Hematopoietic multipotent progenitor cell treated with erythropoietin and hydrocortisone succinate and interleukin-3 and kit ligand, for 8 days (in vitro differentiated cells): ENCODE data around the gene GALNT18.

Experiments
- DNase-seq: peaks from one replicate; pipeline ENCODE4 v3.0.0-alpha.2; 2015

Gene GALNT18

DNA sequence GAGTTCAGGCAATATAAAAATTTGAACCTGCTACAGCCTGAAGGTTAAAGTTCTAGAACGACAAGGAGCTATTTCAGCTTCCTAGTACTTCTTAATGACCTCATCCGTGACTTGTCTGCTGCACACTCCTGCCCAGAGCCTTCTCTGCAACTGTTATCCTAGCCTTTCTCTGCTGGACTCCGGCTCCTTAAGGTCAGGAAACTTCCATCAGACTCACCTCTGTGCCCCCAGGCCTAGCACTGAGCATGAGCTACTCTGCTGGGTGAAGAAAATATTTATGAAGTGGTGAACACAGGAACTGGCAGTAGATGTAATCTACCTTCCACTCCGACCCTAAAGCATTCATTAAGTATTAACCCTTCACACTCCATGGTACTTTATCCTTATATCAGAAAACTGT is 287.2 kb downstream of the GALNT18 start:
- DNase-seq, result no peak

DNA sequence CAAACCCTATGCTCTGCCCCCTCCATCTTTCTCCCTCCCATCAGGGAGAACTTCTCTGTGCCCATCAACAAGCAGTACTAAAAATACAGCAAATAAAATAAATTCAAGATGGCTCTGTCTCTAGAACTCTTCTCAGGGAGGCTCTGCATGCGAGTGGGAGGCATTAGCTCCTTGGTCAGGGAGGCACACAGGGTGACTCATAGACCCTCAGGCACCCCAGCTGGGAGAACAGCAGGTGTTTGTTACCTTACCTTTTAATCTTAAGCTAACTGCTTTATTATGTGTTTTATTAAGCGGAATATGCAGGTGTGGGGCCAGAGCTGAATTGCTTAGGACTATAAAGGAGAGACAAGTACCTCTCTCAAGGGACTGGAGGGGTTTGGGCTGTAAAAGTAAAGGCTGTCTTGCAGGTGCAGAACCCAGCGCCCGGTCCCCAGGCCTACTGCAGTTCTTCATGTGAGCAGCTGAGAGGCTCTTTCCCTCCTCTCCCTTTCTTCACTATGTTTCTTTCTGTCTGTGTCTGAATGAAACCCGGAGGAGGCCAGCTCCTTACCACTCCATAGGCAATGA is 289.6 kb downstream of the GALNT18 start:
- DNase-seq, result no peak

DNA sequence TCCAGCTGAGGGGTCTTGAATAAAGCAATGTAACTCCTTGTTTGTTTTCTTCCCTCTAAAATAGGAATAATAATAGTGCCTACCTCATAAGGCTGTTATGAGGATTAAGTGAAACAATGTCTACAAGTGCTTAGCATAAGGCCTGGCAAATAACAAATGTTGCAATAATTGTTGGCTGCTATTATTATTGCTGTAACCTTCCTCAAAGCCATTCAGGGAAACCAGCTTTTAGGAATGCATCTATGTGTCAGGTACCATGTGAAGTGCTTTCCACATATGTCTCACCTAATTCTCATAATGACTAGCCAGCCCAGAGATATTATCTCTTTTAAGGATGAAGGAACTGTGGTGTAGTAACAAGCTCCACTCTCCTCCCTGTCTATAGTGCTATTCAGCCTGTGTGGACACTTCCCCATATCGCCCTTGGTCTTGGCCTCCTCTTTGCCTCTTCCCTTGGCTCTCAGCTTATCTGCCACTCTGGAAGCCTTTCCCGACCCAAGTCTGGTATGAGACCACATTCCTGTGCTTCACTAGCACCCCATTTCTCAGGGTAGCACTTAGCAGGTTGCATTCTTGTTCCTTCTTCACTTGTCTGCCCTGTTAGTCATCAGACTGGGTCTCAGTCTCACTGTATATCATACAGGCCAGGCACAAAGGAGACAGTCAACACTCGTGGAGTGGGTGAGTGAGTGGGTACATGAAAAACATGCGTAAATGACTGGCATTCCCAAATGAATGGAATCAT is 292.6 kb downstream of the GALNT18 start:
- no peak for DNase-seq

DNA sequence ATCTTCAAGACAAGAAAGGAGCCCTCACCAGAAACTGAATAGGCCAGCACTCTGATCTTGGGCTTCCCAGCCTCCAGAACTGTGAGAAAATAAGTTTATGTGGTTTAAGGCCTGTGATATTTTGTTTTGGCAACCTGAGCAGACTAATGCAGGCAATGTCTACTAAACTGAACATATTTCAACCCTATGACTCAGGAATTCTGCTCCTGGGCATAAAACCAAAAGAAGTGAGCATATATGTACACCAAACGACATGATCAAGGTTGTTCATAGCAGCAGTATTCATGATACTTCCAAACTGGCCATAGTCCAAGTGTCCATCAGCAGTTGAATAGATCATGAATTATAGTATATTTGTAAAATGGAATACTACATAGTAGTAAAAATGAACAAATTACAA is 297.7 kb downstream of the GALNT18 start:
- no peak for DNase-seq

DNA sequence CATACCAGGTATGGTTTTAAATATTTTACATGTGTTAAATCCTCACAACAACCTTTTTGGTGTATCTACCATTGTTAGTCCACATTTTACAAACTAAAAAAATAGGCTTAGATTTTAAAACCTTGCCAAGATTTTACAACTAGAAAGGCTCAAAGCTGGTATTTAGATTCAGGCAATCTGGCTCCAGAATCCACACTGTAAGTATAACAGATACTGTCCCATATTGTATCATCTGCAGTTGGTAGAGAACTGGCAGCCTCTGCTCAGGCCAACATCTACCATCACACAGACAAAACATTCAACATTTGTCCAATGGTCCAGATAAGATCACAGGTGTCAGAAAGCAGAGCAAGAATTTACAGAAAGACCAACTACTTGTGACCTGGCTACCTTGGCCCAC is 299.7 kb downstream of the GALNT18 start:
- no peak for DNase-seq

DNA sequence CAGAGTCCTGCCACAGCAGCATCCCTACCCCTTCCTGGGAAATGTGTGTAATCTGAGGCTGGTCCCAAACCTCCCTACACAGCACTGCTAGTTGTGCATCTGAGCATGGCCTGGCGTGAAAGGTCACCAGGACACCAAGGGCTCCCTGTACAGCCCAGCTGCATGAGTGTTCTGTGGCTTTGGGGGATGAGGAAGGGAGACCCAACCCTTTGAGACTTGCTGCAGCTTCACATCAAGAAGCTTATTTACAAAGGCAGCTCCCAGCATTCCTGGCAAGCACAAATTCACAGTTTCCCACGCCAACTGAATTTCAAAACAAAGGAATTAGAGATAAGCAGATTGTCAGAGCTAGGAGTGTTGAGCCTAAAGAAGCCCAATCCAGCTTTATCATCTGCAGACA is 301.0 kb downstream of the GALNT18 start:
- no peak for DNase-seq

DNA sequence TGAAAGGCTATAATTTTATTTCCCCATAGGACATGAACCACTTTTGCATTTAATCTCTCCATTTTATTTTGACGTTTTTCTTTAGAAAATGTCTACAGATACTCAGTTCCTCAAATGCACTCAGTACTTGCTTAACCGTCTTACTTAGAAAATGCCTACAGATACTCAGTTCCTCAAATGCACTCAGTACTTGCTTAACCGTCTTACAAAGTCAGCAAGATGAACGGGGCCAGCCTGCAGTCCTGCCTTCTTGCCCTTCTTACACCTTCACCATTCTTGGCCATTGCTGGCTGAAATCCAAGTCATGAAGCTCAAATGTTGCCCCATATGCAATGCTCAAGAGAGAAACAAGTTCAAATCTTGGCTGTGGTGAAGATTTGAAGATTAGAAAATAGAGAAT is 302.8 kb downstream of the GALNT18 start:
- DNase-seq, result no peak

DNA sequence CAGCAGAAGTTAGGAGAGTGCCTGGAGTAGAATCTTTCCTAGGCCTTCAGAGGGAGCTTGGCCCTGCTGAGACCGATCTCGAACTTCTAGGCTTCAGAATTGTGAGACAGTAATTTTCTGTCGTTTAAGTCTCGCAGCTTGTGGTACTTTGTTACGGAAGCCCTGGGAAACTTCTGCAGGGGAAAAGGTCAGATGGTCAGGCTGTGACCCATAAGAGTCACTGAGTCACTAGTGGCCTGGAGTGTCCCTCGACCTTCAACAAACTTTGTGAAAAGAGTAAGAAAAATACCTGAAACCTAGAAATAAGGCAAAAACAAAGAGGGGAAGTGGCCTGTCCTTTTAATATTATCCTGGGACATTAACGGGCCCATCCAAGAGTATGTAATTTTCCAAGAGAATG is 303.3 kb downstream of the GALNT18 start:
- no peak for DNase-seq

DNA sequence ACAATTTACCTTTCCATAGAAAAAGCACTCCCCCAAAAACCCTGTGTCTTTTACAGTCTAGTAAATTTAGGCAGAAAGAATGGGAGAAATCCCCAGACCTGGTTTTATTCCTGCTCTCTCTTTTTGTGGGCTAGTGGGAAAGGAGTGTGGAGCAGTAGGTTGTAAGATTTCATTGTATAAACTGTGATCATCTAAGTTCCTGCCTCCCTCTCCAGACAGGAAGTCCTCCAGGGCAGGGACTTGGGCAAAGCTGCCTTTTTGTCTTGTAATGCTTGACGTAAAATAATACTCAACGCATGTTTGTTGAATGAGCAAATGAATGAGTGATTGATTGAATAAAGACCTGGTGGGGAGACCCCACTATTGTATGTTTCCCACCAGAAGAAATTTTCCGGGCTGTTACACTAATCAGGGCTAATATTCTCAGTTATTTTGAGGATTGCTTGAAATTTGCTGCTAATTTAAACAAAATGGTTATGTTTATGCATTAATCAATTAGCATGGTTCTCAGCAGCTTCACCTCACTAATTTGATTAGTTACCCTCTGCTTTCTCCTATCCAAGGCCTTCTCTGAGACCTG is 305.1 kb downstream of the GALNT18 start:
- DNase-seq, result no peak

DNA sequence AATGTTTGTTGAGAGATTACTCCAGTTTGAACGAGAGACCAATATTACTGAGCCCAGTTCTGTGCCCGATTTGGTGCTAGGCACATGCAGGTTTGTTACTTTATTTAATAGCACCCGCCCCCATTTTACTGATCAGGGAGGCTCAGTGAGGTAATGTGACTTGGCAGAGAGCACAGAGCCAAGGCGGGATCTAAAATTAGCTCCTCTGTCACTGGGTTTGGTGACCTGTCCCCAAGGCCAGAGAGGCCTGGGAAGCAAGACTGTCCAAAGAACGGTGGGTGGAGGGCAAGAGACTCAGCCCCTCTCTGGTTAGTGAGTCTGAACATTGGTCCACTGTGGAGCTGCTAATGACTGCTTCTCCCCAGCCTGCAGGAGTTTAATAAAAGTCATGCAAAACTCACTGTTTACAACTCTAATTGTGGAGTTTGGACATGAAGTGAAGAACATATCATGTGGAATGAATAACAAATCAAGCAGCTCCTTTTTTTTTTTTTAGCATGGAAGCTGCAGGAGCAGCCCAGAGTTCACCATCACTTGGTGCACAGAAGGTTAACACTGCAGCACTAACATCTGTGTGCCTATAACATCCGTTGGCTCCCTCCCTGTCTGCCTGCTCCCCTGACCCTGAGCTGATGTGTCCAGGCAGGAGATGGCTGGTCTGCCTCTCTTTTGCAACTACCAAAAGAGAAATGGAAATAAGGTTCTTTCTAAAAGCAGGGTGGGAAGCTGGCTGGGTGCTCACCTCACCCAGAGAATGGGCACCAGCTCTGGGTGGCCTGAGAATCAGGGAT is 307.7 kb downstream of the GALNT18 start:
- DNase-seq, result no peak

DNA sequence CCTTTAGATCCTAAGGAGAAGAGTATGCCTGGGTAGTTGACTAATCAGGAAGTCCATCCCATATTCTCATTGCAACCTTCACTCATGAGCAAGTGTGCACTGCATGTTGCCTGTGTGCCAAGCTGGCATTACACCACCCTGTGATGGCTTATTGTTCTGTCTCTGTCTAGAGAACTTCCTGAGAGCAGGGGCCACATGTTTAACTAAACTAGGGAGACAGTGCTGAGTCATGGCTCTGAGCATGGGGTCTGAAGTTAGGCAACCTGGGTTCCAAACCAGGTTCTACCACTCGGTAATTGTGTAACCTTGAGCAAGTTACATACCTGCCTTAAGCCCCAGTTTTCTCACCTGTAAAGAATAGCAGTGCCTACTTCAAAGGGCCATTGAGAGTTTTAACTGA is 308.4 kb downstream of the GALNT18 start:
- no peak for DNase-seq

DNA sequence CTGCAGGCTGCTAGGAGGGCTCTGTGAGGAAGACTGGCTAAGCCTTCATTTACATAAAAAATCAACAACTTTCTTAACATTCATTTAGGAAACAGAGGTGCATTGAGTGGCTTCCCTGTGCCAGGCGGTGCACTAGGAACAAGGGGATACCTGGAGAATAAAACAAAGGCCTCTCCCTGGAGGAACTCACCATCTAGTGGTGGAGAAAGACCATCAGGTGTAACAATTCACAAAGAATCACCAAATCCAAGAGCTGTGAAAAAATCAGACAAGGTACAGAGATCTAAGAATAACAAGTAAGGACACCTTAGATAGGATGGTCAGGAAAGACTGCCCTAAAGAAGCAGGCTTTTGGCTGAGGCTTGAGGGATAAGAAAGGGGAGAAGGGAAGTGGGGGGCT is 309.1 kb downstream of the GALNT18 start:
- no peak for DNase-seq

DNA sequence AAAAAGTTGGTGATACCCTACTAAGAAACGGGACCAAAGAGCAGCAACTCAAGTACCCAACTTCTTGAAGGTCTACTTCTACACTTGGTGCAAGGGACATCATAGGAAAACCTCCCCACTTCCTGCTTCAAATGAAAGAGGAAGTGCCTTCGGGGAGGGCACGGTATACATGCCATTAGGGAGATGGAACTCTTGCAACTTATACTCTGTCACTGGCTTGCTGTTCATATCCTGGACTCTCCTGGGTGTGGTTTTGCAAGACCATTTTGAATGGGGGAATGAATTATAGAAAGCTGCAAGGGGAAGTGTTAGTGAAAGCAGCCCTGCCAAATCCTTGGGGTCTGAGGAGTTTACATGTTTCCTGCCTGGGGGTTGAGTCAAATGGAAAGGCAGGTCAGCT is 310.6 kb downstream of the GALNT18 start:
- peak; percentile 2 for DNase-seq

DNA sequence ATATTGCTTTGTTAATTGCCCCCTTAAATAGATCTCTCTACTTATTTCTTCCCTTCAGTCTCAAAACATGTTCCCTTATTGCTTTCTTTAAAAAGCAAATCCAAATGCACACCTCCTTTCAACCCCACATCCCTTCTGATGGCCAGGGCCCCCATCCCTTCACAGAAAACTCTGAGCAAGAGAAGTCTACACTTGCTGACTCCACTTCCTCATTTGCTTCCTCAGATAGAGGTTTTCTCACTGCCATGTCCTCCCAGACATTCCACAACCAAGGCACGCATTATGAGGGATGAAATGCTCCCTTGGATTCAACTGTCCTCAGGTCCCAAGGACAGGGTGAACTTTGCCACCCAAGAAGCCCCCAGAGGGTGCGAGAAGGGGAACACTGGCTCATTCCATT is 311.9 kb downstream of the GALNT18 start:
- DNase-seq, result no peak

DNA sequence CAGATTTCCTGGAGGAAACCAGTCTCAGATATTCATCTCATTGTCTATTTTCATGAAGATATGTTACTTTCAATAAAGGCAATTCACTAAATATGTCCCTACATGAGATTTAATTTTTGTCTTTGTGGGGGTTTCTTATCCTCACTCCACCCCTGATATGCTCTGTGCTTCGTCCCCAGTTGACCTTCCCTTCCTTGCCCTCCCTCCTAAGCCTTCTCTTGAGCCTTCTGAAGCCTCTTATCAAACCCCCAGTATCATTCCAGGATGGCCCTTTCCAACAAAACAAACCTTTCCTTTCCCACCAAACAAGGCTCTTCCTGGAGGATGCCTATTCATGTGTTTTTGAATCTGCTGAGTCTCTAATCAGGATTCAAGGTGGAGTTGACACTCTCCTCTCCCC is 313.6 kb downstream of the GALNT18 start:
- DNase-seq, result no peak

DNA sequence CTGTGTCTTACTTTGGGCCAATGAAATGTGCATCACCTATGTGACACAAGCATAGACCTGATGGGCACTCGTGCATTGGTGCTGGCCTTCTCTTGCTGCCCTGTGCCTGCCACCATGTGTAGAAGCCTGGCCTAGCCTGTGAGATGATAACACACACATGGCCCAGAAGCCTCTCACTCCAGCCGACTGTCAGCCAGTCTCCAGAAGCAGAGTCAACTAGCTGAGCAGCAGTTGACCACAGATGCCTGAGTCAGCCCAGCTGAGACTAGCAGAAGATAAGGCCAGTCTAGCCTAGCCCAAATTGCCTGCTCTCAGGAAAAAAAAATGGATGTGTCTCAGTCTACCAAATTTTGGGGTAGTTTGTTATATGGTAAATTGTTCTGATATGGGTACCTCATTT is 314.9 kb downstream of the GALNT18 start:
- peak; percentile 5 for DNase-seq

DNA sequence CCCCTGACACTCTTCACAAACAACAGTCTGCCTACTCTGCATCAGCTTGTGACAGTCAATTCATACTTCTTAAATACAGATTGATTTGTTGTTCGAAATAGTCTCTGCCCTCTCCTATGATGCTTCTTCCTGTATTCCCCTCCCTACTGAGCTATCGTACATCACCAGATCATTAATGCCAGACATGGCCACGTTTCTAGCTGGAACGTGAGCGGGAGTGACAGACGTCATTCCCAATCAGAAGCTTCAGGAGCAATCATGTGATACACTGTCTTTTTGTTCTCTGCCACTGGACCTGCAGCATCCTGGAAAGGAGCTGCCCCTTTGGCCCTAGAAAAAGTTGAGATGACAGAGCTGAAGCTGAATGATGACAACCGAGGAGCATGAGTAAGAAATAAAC is 317.3 kb downstream of the GALNT18 start:
- DNase-seq, result no peak

DNA sequence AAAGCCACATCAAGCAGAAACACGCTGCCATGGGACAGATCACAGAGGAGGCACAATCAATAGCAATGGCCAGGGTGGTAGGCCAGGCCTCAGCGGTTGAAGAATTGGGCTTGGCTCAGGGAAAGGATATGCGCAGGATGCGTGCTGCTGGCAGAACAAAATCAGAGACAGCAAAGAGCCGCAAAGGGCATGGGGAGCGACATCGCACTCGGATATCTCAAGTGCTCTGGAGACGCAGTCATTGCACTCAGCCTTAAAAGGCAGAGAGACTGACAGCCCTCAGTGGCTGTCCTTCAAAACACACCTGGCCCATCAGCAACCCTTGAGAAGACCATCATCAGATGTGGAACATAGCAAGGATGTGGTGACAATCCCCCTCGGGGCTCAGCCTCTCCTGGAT is 319.2 kb downstream of the GALNT18 start:
- no peak for DNase-seq

DNA sequence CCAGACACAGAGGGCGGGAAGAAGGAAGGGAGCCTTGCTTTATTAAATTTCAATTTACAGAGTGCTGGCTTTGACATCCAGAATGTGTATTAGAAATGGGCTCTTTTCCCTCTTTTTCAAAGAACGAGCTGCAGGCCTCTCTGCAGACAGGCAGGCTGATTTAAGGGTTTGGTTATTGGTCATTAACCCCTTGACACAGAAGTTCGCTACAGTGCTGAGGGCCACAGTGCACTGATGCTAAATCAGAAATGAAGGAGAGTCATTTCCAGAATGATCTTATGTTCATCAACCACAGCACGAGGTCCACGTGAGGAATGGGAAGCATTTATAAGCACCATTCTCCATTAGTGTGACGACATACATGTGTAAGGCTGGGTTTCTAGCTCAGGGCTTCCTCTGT is 320.6 kb downstream of the GALNT18 start:
- DNase-seq, result no peak

DNA sequence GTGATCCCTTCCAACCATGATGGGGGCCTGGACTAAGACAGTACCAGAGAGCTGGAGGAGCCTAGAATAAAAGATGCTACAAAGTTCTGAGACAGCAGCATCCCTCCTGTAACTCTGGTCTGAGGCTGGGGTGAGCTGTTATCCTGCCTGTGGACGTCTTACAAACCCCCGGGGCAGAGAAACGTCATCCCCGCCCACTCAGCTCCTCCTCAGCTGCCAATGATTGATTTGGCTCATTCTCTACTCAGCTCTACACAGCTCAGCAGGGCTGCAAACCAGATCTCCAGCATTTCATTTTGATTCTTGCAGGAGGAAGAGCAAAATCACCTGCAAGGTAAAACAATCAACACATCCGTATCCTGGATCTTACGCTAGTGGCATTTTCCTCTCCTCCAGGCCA is 324.2 kb downstream of the GALNT18 start:
- no peak for DNase-seq

DNA sequence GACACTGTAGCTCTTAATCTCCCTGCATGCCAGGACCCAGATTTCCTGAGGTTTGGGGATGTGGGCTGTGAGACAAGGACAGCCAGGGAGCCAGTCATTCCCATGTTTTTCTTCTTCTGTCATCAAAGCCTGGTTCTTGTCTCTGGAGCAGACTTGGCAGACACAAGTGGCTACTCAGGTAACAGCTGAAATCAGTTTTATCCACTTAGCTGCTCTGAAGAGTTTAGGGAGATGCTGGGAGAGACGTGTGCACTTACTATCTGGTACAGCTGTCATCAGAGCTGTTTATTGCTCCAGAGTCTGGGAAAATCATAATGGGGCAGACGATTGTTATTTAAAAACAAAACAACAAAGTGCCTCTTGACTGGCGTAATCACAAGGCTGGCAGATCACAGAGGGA is 325.4 kb downstream of the GALNT18 start:
- DNase-seq, result no peak

DNA sequence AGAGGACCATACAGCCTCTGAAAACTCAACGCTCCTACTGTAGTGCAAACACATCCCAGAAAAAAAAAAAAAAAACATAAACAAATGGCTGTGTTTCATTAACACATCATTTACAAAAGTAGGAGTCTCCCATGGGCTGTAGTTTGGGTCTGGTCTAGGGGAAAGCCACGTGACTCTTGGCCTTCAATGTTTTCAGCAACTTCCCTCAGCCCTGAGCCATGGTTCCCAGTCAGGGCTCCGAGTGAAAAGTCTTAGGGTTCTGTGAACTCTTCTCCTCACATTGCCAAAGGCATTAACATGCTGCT is 327.3 kb downstream of the GALNT18 start:
- DNase-seq, result no peak

DNA sequence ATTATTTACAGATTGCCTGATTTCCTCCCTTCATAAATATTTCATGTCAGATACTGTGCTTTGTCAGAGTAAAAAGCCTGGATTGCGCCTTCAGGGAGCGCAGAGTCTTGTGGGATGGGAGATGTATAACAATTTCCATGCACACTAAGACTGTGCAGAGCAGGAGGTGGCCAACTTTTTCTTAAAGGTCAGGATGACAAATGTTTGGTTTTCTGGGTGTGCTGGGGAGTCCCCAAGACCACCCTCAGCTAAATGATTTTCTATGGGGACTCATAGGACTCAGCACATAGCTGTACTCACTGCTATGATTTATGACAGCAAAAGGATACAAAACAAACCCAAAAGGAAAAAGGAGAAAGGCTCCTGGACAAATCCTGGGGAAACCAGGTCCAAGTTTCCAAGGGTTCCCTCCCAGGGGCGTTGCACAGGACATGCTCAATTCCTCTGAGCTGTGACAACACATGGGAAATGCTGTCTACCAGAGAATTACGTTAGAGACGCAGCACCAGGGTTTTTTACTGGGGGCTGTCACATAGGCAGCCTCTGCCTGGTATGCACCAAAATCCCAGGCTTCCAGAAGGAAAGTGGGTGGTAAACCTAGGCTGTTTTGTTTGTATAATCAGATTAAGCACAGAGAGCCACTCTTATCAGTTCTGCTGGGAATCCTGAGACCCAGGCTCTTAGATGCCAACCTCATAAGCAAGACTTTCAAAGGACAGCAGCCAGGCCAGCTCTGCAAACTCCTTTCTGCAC is 327.8 kb downstream of the GALNT18 start:
- no peak for DNase-seq
